Epidermal melanocyte (primary cell): ENCODE measurements around the gene TRIM71.
"Not testable (repeated sequence)": the region's sequence is repeated elsewhere in the genome, so short reads cannot be mapped to it uniquely, and the experiment has no call there.

Experiments used
- DNase-seq: peaks from one replicate; pipeline ENCODE4 v3.0.0; 2011; ENCODE audit warnings: low spot score; ENCODE audit not compliant: insufficient read length

Gene TRIM71

GRCh38 chr3:32890420-32891276 lies 72.9 kb downstream of the TRIM71 start:
- DNase-seq = no peak

GRCh38 chr3:32891365-32891764 lies 73.6 kb downstream of the TRIM71 start:
- no peak for DNase-seq

- DNase-seq = no peak
These were observed 75.1 kb downstream of the TRIM71 start for GRCh38 chr3:32892625-32893598.

DNA sequence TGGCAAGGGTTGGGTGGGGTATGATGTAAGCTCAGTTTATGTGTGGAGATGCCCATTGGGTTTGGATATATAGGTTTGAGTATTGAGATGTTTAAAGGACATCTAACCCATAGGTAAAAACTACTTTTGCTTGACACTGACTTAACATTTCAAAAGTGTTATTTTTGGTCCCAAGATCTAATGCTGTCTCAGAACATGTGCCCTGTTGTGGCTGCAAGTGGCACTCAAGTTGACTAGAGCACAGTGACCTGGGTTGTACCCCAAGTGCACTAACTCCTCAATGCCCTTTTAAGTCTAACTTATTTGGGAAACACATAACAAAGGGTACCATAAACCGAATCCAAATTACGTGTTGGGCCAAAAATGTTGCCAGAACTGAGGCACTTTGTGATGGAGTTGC lies 77.2 kb downstream of the TRIM71 start:
- DNase-seq = no peak

GRCh38 chr3:32895701-32896100 lies 77.9 kb downstream of the TRIM71 start:
- DNase-seq = no peak

- DNase-seq = no peak
These were observed 78.3 kb downstream of the TRIM71 start for GRCh38 chr3:32896143-32896542.

DNA sequence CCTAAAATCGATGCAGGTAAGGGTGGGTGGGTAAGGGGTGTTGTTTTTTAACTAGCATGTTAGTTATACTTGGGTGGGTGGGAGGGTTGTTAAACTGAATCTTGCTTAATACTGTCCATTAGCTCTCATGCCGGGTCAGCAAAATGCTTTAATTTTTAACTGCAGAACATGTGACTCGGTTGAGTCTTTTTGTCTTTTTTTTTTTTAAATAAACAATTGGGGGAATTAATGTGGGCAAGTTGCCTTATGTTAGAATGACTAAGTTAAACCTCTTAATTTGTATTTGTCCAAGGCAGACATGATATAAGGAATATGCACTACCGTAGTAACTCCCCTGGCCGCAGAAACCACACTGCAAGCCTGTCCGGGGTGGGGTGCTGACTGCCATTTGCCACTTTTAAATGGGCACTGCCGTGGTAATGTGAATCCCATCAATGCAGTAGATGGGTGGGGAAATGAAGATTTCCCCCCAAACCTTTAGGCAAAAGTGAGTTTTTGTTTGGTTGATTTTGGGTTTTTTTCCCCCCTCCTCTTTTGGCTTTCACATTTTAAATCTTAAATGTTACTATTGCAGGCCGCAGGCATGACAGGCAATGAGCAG lies 79.3 kb downstream of the TRIM71 start:
- no peak for DNase-seq

DNA sequence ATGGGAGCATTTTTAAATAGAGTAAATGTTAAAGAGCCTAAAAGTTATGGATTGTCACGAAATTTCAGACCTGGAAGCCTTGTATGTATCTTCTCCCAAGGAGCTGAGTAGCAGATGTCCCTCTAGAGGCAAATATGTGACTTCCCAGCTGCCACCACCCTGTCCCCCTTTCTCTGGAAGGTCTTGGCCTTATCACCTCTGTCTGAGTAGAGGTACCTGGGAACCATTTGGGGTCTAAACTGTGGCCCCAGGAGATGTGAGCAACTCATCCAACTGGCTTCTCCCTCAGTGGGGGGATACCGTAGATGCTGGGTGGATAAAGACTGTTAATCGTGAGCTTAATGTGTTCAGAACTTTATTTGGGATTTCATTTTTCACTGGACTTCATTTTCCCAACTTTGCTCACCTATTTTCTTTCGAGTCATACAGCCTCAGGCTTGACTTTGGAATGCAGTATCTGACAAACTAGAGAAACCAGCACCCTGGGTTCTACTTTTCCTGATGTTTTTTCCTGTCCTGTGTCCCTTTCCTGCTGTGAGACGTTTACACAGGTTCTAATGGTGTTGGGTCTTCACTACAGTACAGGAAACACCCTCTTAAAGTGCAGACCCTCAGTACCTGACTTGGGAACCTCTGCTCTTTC lies 80.3 kb downstream of the TRIM71 start:
- no peak for DNase-seq

- no peak for DNase-seq
These were observed 81.5 kb downstream of the TRIM71 start for GRCh38 chr3:32899265-32899664.

DNA sequence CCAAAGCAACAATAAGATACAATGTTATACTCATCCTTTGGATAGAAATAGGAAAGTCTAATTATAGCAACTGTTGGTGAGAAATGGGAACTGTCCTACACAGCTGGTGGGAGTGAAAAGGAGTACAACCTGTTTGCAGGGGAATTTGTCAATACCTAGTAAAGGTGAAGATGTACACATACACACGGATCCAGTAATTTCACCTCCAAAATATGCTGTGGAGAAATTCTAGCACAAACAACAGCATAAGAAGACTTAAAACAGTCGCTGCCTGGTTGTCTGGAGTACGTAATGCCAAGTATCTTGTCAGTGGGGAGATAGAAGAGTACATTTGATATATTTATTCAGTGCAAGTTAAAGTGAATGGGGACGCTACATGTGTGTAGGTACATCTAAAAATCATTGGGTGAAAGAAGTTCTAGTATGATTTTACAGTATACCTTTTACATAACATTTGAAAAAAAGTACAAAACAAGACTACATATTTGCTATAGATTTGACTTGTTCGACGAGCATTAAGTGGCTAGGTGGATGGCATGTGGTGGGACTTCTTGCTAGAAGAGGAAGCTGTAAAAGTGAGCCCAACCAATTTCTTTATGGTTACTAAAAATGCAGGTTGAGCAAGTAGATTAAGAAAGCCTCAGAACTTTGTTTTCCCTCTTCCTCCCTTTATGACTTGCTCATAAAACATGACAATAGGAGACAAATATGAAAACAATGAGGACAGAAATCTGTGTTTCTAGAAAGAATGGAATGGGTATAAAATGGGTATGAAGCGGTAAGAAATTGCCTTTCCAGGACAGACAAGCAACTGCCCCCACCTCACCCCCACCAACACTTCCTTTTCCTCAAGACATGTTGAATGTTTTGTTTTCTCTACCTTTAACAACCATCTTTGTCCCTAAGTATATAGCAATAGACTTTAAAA lies 83.5 kb downstream of the TRIM71 start:
- DNase-seq = no peak

GRCh38 chr3:32902887-32903371 lies 85.1 kb downstream of the TRIM71 start:
- DNase-seq = not testable (repeated sequence)

- DNase-seq = no peak
These were observed 86.2 kb downstream of the TRIM71 start for GRCh38 chr3:32903953-32904352.

DNA sequence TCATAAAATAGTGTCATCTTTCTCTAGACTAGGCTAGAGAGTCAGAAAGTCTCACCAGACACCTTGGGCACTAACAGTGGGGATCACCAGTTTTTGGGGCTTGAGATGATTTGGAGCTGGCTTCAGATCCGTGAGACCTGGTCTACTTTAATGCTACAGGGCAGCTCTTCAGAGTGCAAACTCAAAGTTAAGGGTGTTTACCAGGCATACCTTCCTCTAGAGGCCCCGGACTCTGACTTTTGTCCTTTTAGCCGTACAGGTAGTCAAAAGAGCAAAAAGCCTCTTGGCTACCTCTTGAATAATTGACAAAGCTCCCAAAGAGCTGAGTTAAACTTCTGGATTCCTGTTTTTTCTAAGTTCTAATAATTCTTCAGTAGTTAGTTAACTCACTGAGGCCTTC lies 92.2 kb downstream of the TRIM71 start:
- DNase-seq = no peak

DNA sequence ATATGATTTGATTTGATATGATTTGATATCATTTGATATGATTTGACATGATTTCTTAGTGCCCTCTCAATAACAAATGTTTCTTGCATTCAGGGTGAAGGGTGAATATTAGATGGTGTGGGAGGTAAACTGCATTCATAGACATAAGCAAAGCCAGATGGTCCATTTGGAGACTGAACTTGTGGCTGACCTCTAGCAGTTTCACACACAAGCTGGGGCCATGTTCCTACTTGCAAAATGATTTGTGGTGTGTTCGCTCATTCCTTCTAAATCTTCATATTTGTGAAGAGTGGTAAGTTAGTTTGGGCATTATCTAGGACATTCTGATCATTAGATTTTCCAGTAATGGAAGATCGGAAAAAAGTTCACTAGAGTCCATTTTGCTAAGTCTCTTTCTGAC lies 93.2 kb downstream of the TRIM71 start:
- DNase-seq = no peak

DNA sequence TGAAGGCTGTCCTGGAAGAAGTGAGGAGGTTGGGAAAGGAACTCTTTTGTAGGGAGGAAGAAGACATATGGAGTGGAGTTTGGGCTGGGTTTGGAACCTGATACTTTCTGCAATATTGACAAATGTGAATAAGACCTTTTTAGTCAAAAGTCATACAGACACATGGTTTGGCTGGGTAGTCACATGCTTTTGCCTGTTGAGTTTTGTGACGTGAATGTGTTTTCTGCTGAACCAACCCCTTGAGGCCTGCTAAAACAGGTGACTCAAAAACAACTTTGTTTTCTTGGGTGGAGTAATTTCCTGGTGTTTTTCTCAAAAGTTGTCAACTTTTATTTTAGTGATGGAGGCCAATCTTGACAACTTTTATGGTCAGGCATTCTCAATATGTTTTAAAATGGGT lies 94.2 kb downstream of the TRIM71 start:
- no peak for DNase-seq

- no peak for DNase-seq
These were observed 96.1 kb downstream of the TRIM71 start for GRCh38 chr3:32913790-32914446.

GRCh38 chr3:32919920-32920319 lies 102.1 kb downstream of the TRIM71 start:
- DNase-seq = no peak

GRCh38 chr3:32922078-32922477 lies 104.3 kb downstream of the TRIM71 start:
- no peak for DNase-seq

GRCh38 chr3:32930161-32930560 lies 112.4 kb downstream of the TRIM71 start:
- DNase-seq = no peak

GRCh38 chr3:32931273-32931672 lies 113.5 kb downstream of the TRIM71 start:
- DNase-seq = not testable (repeated sequence)
